ENCODE measurements around the gene CFAP100.

The CFAP100 gene

DNA sequence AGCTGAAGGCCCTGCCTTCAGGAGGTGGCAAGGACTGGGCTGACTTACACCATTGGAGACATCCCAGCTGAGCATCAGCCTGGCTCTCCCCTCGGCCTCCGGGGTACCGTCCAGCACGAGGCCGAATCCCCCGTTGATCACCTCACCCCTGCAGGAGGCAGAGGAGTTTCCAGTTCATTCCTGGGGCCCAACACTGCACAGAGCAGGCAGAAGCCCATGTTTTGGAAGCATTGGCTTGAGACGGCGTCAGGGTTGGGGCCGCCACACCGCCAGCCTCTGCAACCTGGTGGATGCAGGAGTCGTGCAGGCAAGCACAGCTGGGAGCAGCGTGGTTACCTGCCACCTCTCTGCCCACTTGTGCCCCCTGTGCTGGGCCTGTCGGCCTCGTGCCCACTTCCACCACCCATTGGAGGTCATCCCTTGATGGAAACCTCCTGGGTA is 88.6 kb downstream of the CFAP100 start:
- no peak for FAIRE-seq

DNA sequence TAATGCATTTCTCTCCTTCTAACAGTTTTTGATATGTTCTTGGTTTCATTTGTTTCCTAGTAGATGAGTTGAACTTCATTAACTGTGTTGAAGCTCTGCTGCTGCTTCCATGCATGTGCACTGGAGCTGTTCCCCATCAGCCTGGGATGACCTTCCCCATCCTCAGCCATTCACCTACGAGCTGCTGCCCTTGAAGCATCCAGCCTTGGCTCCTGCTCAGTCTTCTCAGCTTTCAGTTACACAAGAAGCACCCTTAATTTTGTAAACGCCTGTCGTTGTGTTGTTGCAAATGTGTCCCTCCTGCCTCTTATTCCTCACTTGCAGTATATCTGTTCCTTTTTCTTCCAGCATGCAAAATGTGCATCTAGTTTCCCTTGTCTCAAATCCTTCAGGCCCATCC is 89.4 kb downstream of the CFAP100 start:
- no peak for FAIRE-seq

DNA sequence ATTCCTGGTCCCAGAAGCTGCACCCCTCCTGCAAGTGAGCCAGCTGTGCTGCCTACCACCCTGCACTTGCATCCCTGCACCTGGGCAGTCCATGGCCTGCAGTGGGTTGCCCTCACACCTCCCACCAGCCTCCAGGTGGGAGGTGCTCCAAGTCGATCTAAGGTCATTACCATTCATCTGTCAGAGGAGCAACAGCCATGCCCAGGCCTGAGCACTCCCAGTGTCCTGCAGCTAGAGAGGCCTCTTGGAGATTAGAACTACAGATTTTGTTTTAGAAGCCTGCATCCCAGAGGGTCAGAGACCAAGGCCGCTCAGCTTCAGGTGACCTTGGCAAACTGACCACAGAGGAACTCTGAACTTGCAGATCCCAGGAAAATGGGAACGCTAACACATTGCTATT is 90.0 kb downstream of the CFAP100 start:
- no peak for FAIRE-seq

DNA sequence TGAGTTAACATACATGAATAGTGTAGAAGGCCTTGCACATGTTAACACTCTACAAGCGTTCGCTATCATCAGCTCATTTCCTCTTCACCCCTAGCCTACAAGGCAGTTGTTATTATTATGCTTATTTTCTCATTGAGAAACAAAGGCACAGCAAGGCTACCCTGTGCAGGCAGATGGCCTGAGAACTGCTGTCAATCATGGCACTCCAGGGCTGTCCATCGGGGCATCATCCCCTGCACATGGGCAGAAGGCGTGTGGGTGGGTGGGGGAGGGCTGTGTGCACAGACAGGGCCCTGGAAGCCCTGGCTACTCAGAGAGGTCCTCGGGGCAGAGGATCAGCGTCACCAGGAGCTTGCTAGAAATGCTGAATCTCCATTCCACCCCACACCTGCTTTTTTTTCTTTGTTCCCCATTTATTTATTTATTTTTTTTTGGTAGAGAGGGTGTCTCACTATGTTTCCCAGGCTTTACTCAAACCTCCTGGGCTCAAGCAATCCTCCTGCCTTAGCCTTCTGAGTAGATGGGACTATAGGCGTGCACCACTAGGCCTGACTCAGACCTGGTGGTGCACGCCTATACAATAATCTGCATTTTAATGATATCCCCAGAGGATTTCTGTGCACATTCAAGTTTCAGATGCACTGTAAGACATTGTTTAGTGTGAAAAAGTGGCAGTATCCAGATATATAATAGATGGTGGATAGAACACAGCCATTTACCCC is 90.6 kb downstream of the CFAP100 start:
- no peak for FAIRE-seq

DNA sequence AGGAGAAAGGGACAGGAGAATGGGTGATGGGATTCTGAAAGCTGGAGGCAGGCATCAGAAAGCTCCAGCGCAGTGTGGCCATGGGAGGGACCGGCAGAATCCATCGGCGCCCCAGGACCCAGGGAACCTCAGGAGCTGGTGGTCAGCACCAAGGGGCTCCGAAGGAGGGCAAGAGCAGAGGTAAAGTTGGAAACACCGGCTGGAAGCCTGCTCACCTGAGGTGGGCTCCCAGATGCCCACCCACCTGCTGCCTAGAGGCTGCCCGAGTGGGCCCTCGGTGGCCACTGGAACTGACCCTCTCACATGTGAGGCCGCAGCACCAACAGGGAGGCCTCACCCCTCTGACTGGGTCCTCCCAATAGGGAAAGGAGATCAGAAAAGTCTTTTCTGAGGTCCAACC is 91.2 kb downstream of the CFAP100 start:
- no peak for FAIRE-seq

Data from endometrium (tissue), 2 donors.